NCI-H2227 (cell line): ENCODE measurements around the gene SSBP3.
"Not testable (repeated sequence)": the region's sequence is repeated elsewhere in the genome, so short reads cannot be mapped to it uniquely, and the experiment has no call there.

Experiments
- DNase-seq: peaks from one replicate; lab custom pipeline; 2025; ENCODE audit not compliant: unreplicated experiment; lab: John Stamatoyannopoulos, UW

The SSBP3 gene

GRCh38 chr1:54249819-54250435 lies 156.3 kb downstream of the SSBP3 start:
- no peak for DNase-seq

DNA sequence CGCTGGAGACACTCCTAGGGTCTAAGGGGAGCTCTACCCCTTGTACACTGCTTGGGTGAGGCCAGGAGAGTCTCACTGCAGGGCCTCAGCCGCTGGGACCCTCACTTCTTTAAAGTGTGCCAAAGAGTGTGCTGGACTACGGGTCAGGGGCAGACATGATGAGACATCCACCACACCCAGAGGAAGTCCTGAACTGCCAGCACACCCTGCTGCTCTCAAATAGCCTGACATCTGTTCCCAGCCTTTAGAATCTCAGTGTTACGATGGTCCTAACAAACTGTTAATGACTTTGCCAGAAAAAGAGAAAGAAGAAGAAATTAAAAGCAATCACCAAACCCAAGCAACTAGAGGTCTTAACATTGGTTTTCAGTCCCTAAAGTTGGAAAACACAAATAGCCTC lies 157.2 kb downstream of the SSBP3 start:
- DNase-seq, result no peak

GRCh38 chr1:54247863-54248515 lies 158.2 kb downstream of the SSBP3 start:
- no peak for DNase-seq

GRCh38 chr1:54246116-54246721 lies 160.0 kb downstream of the SSBP3 start:
- no peak for DNase-seq

DNA sequence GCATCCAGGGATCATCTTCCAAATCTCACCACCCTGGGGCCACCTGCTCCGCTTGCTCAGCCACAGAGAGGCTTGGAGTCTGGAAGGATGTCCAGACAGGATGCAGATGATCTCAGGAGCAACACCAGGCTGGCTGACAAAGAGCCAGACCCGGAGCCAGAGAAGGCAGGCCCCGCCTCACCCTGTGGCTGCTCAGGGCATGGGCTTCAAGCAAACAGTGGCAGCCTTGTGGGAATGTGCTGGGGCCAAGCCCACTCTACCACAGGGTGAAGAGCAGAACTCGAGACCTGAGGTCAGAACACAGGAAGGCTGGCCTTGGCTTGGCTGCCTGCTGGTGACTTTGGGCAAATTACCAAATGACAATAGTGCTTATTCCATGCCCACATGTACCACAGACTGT lies 160.7 kb downstream of the SSBP3 start:
- no peak for DNase-seq

GRCh38 chr1:54244655-54245054 lies 161.5 kb downstream of the SSBP3 start:
- DNase-seq, result no peak

GRCh38 chr1:54243022-54243421 lies 163.2 kb downstream of the SSBP3 start:
- DNase-seq, result no peak

- no peak for DNase-seq
Measured at GRCh38 chr1:54241364-54241763, 164.8 kb downstream of the SSBP3 start.

GRCh38 chr1:54240741-54241335 lies 165.4 kb downstream of the SSBP3 start:
- no peak for DNase-seq

- no peak for DNase-seq
Measured at GRCh38 chr1:54239631-54240031, 166.6 kb downstream of the SSBP3 start.

DNA sequence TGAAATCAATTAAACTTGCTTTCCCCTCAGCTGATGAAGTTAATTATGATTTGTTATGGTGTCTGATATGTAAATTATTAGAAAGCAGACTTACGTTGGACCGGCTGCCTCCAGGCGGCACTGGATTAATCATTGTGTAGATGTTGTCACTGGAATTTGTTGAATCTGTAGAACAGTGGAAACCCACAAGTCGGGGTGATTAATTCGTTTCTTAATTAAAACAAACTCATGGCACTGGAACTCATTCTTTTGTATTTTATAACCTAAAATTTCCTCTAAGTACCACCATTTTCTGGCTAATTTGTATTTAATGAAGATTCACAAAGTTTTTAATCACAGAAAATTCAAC lies 167.2 kb downstream of the SSBP3 start:
- DNase-seq, result no peak

- no peak for DNase-seq
Measured at GRCh38 chr1:54238353-54239034, 167.7 kb downstream of the SSBP3 start.

DNA sequence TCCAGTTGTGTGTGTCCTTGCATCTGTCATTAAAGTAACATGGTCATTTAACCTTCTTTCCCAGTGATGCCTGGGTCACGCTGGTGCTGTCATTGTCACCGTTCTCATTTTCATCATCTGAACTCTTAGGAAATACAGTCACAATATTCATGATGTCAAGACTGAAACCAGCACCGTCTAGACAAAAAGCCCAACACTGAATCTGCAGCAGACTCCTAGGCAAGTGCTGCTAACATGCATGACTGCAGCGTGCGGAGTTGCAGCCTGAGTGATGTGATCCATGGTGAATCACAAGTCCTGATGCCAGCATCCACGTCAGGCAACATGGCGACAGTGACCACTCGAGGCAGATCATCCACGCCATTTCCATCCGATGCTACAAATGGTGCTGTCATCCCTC lies 168.6 kb downstream of the SSBP3 start:
- DNase-seq, result no peak

DNA sequence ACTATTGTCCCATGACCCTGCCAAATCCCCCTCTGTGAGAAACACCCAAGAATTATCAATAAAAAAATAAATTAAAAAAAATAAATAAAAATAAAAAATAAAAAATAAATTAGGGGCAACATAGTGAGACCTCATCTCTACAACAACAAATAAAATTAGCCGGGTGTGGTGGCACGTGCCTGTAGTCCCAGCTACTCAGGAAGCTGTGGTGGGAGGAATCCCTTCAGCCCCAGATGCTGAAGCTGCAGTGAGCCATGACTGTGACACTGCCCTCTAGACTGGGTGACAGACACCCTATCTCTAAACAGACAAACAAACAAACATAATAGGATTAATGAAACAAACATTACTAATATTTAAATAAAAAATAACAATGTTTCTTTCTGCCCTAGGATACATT lies 171.9 kb downstream of the SSBP3 start:
- no peak for DNase-seq

DNA sequence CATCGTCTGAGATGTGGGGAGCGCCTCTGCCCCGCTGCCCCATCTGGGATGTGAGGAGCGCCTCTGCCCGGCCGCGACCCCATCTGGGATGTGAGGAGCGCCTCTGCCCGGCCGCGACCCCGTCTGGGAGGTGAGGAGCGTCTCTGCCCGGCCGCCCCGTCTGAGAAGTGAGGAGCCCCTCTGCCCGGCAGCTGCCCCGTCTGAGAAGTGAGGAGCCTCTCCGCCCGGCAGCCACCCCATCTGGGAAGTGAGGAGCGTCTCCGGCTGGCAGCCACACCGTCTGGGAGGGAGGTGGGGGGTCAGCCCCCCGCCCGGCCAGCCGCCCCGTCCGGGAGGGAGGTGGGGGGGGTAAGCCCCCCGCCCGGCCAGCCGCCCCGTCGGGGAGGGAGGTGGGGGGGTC lies 173.0 kb downstream of the SSBP3 start:
- DNase-seq, result not testable (repeated sequence)

DNA sequence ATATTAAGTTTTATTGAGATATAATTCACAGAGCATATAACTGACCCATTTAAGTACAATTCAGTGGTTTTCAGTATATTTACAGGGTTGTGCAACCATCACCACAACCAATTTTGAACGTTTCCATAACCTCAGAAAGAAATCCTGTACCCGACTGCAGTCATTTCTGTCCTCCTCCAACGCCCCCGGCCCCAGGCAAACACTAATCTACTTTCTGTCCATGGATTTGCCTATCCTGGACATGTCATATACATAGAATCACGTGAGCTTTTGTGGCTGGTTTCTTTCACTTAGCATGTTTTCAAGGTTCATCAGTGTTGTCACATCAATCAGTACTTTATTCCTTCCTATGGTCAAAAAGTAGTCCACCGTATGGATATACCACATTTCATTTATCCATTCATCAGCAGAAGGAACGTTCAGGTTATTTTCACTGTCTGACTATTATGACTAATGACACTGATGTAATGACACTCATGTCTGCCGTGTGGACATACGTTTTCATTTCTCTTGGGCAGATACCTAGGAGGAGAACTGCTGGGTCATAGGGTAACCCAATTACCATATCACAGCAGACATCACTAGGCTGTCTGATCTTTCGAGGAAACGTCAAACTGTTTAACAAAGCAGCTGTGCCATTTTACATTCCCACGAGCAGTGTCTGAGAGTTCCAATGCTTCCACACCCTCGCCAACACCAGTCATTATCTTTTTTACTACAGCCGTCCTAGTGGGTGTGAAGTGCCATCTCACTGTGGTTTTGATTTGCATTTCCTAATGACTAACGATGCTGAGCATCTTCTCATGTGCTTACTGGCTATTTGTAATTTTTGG lies 175.5 kb downstream of the SSBP3 start:
- DNase-seq, result no peak

GRCh38 chr1:54229281-54229891 lies 176.8 kb downstream of the SSBP3 start:
- DNase-seq, result no peak

DNA sequence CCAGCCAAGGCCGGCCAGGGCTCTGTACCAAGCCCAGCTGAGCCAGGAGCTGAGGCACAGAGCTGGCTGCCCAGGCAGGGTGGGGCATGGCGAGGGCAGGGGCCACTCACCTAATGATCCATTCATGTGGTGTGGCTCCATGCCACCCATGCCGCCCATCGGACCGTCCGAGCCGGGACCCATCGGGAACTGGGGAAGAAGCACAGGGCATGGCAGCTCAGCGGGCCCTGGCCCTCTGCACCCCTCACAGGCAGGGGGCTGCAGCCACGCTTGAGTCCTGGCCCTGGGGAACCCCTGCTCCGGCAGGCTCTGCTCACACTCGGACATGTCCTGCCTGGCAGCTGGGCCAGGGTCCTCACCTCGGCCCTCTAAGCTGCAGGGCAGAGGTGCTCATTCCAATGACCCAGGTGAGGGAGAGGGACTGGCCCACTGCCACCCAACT lies 177.5 kb downstream of the SSBP3 start:
- DNase-seq, result no peak

- DNase-seq, result no peak
Measured at GRCh38 chr1:54227891-54228310, 178.3 kb downstream of the SSBP3 start.

- DNase-seq, result peak; percentile 12
Measured at GRCh38 chr1:54227091-54227602, 179.0 kb downstream of the SSBP3 start.
